NK-92 treated with Interleukin-12 subunit alpha and Interleukin-12 subunit beta, amount 100 ng/mL, for 24 hours (cell line): ENCODE measurements around the gene PCDH11Y.
"Not testable (repeated sequence)": the region's sequence is repeated elsewhere in the genome, so short reads cannot be mapped to it uniquely, and the experiment has no call there.

Experiments used
- DNase-seq: peaks from one replicate; lab custom pipeline; 2025; lab: John Stamatoyannopoulos, UW

Gene PCDH11Y

DNA sequence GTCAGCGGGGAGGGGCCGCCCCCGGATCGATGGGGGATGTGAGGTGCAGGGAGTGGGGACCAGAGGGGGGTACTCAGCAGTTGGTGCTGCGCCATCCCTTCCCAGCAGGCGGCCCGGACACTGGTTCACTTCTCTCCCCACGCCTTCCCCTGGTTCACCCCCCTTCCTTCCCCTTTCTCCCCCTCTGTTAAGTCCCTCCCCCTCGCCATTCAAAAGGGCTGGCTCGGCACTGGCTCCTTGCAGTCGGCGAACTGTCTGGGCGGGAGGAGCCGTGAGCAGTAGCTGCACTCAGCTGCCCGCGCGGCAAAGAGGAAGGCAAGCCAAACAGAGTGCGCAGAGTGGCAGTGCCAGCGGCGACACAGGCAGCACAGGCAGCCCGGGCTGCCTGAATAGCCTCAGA, at the start of gene PCDH11Y:
Gene PCDH11Y, plus strand, starts transcription at position 240 of the 400 bp plus-strand sequence. CDS start 56,804 bp downstream, outside the sequence.
- not testable (repeated sequence) for DNase-seq

GRCh38 chrY:4967894-4968293, 32.2 kb upstream of the PCDH11Y start:
- DNase-seq: not testable (repeated sequence)

DNA sequence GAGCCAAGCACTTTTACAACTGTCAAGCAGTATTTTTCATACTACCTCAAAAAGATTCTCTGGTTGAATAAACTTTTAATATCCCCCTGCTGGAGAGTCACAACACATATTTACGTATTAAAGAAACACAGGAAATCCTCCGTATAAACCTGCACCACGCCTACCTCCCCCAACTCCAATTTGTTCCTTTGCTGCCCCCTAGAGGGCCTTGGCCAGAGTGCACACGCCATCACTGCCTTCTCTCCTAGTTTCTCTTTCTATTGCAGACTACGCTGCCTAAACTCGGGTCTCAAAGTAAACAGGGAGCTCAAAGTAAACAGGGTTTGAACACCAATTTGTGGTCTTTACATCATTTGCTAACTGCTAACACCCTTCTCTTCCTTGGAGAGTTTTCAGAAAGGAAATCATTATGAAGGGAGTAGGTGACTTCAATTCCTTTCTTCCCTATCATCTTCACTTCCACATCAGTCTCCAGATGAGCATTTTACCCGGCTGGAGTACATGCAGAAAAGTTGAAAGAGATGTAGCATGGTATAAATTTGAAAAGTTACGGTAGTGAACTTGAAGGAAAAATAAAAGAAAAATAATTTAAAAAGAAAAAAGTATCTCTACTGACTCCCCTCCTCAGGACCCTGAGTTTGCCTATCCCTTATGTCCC, 8.2 kb upstream of the PCDH11Y start:
- not testable (repeated sequence) for DNase-seq

DNA sequence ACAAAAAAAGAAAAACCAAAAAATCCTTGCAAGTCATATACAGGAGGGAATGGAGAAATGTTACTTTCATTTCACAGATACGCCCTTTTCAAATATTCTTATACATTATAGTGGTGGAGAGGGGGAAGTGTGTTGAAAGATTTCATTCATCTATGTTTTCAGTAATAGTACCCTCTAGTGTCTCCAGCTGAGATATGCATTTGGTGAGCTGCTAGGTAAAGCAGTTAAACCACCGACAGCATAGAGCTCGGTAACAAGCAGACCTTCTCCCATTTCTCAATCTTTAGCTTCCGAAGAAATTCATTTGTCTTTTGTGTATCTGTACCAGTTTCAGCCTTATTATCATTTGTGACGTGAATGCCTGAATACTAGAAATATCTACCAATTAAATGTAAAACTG, 5.2 kb upstream of the PCDH11Y start:
- not testable (repeated sequence) for DNase-seq

DNA sequence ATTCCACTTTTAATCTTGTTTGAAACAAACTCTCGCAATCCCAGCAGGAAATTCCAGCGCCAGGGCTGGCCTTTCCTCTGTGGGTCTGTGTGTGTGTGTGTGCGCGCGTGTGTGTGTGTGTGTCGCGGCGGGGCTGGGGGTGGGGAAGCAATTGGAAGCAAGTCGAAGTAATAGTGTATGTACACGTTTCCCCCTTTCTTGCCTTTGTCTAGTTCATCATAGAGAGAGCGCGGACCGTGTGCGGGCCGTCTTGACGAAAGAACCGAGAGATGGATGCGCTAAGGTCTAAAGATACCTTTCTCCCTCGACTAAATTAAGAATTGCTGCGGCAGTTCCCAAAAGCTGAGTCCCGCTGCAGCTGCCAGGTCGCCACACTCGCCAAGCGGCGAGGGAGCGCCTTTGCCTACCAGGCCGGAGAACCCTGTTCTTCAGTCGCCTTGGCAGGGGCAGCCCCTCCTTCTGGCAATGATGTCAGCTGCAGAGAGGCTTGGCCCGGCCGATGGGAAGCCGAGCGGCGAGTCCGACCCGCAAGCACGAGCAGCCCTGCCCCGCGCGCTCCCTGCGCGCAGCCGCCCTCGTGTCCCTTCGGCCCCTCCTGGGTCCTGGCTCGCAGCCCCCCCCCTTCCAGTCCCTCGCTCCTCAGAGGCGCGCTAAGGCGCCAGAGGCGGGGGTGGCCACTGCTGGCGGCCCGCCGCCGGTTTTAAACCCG, 2.5 kb downstream of the PCDH11Y start:
- not testable (repeated sequence) for DNase-seq

GRCh38 chrY:5038972-5039523, 39.0 kb downstream of the PCDH11Y start:
- DNase-seq: not testable (repeated sequence)

GRCh38 chrY:5083017-5083416, 82.9 kb downstream of the PCDH11Y start:
- not testable (repeated sequence) for DNase-seq

DNA sequence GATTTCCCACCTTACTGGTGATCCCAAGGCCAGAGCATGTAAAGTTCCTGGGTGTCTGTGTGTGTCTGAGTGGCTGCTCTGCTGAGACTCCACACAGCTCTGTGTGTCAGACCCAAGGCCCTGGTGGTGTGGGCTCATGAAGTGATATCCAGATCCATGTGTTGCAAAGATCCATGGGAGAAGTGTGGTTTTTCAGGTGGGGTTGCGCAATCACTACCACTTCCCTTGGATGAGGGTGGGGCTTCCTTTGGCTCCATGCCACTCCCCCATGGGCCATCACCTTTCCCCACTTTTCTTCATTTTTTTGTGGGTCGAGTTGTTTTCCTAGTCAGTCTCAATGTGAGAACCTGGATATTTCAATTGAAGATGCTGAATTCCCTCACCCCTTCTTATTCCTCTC, 182.9 kb downstream of the PCDH11Y start:
- DNase-seq: not testable (repeated sequence)

GRCh38 chrY:5215116-5215515, 215.0 kb downstream of the PCDH11Y start:
- DNase-seq: not testable (repeated sequence)

GRCh38 chrY:5324931-5325330, 324.8 kb downstream of the PCDH11Y start:
- DNase-seq: not testable (repeated sequence)

- DNase-seq: not testable (repeated sequence)
These were observed 342.1 kb downstream of the PCDH11Y start for GRCh38 chrY:5342220-5342619.

GRCh38 chrY:5543705-5544104, 543.6 kb downstream of the PCDH11Y start:
- DNase-seq: not testable (repeated sequence)

- not testable (repeated sequence) for DNase-seq
These were observed 638.5 kb downstream of the PCDH11Y start for GRCh38 chrY:5638589-5638988.

- not testable (repeated sequence) for DNase-seq
These were observed 679.2 kb downstream of the PCDH11Y start for GRCh38 chrY:5679265-5679664.

- DNase-seq: not testable (repeated sequence)
These were observed 708.6 kb downstream of the PCDH11Y start for GRCh38 chrY:5708727-5709126.

- not testable (repeated sequence) for DNase-seq
These were observed 709.8 kb downstream of the PCDH11Y start for GRCh38 chrY:5709788-5710381.

DNA sequence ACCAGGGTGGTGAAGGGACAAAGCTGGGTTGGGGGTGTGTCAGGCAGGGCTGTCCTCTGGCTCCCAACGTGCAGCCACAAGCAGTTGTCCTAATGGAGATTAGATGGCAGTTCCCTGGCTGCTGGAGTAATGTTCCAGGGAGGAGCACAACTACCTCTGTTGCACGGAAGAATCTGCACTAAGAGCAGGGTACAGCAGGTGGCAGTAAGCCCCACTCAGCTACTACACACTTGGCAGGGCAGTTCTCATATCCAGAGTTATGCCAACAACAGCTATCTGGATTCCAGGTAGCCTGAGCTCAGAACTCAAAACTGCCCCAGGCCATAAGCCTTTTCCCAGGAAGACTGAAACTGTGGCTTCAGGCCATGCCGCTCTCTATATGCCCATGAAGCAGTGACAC, 761.3 kb downstream of the PCDH11Y start:
- not testable (repeated sequence) for DNase-seq

DNA sequence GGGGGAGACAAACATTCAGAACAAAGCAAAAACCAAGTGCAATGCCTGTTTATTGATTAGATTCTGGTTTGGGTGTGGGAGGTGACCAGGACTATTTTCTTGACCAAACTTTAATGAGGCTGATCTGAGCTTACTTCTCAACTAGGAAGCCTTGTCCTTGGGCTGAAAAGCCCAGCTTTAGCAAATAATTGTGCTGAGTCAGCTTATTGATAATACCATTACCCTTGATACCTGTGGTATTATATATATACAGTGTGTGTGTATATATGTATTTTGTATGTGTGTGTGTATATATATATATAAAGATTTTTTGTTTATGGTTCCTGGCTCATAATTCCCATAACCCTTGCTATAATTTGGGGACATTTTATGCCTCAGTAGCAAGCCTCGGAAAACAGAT, 776.4 kb downstream of the PCDH11Y start:
- DNase-seq: not testable (repeated sequence)
